HCT116 (cell line): ENCODE results near the gene NUDT8. TPM values are rescaled to one million over a fixed set of nuclear protein-coding genes. Genes with fewer than 3 reads are reported as not detected.

Experiments used
- ATAC-seq: fragments of 200-7000 bp; cut with Tn5 transposase; 2 replicates; pipeline ENCODE4 v1.9.1; 2020; ENCODE audit warnings: mild to moderate bottlenecking, moderate library complexity
- BruUV-seq: library from RNA; stranded (reverse); fragments of 400-500 nt; replicated peaks from 2 replicates; lab custom pipeline; 2021; lab: Mats Ljungman, UMichigan
- CTCF ChIA-PET: fragments of 300-600 bp; sonication (Branson Sonifier 250); formaldehyde crosslinking; loops from one replicate; lab custom pipeline; 2021; ENCODE audit warnings: antibody characterized with exemption; lab: Charles Lee
- POLR2A ChIA-PET: fragments of 300-600, 350-600 bp; sonication (Branson Sonifier 250); formaldehyde crosslinking; loops from one replicate; lab custom pipeline; 2021; ENCODE audit warnings: antibody characterized with exemption; lab: Charles Lee
- RAD21 ChIA-PET, 2 experiments: fragments of 300-600 bp; sonication (Branson Sonifier 250); formaldehyde crosslinking; loops; one replicate each; lab custom pipeline; 2023; ENCODE audit warnings: low total read pairs in 2 of 2; ENCODE audit not compliant: uncharacterized antibody in 2 of 2, unreplicated experiment in 2 of 2, low non-redundant PET in 1 of 2; lab: Charles Lee
- DNase-seq: peaks from one replicate; pipeline ENCODE4 v3.0.0-alpha.2; 2010; ENCODE audit warnings: low read depth, low spot score
- H2AFZ ChIP-seq: fragments of 200-600 bp; shearing (Covaris generic), sonication (generic); 2 replicates; pipeline ENCODE4 v1.6.1; 2017; ENCODE audit warnings: low read depth, mixed run types, mixed read lengths, antibody characterized with exemption, low read length; ENCODE audit not compliant: poor library complexity, severe bottlenecking
- H3K27ac ChIP-seq: 2 replicates; pipeline ENCODE4 v1.5.1; 2012; ENCODE audit warnings: low read depth, low read length
- H3K27me3 ChIP-seq: fragments of 200-600 bp; sonication (generic); 2 replicates; pipeline ENCODE4 v1.6.1; 2016; ENCODE audit warnings: mixed run types, low read length, mixed read lengths; ENCODE audit not compliant: insufficient read depth
- H3K36me3 ChIP-seq, 2 experiments: fragments of 200-500 bp in 1 of 2; fragments of 200-600 bp in 1 of 2; sonication (Bioruptor generic) in 1 of 2; sonication (generic) in 1 of 2; 2 replicates each; pipeline versions ENCODE4 v1.5.1 to v1.6.1; 2014 to 2016; ENCODE audit warnings: low read length in 2 of 2, inconsistent platforms in 1 of 2, mixed read lengths in 1 of 2, mixed run types in 1 of 2; ENCODE audit not compliant: insufficient read depth in 2 of 2, control insufficient read depth in 1 of 2
- H3K4me1 ChIP-seq, 2 experiments: fragments of 200-600 bp in 1 of 2; sonication (generic) in 1 of 2; 2 replicates each; pipeline versions ENCODE4 v1.5.1 to v1.6.1; 2012 to 2017; ENCODE audit warnings: low read length in 2 of 2, inconsistent platforms in 1 of 2, mild to moderate bottlenecking in 1 of 2, mixed read lengths in 1 of 2, mixed run types in 1 of 2, moderate library complexity in 1 of 2; ENCODE audit not compliant: insufficient read depth in 2 of 2, control insufficient read depth in 1 of 2
- H3K4me2 ChIP-seq: fragments of 200-600 bp; sonication (generic); 2 replicates; pipeline ENCODE4 v1.6.1; 2017; ENCODE audit warnings: mixed run types, low read length, mixed read lengths
- H3K4me3 ChIP-seq, 2 experiments: fragments of 200-600 bp in 1 of 2; sonication (generic) in 1 of 2; replicated peaks in 1 of 2; 2 replicates each; pipeline ENCODE4 v1.5.1; 2011 to 2016; ENCODE audit warnings: low read length in 2 of 2, control low read depth in 1 of 2, low read depth in 1 of 2, mild to moderate bottlenecking in 1 of 2, mixed read lengths in 1 of 2, mixed run types in 1 of 2
- H3K79me2 ChIP-seq: fragments of 200-600 bp; sonication (generic); 2 replicates; pipeline ENCODE4 v1.6.1; 2017; ENCODE audit warnings: mild to moderate bottlenecking, mixed run types, low read length, moderate library complexity, mixed read lengths; ENCODE audit not compliant: insufficient read depth
- H3K9ac ChIP-seq: fragments of 200-600 bp; sonication (generic); 2 replicates; pipeline ENCODE4 v1.6.1; 2016; ENCODE audit warnings: low read length, mixed read lengths
- H3K9me2 ChIP-seq: fragments of 200-600 bp; sonication (generic), shearing (Covaris generic); 2 replicates; pipeline ENCODE4 v1.6.1; 2017; ENCODE audit warnings: mixed run types, mild to moderate bottlenecking, moderate library complexity; ENCODE audit not compliant: insufficient read depth
- H3K9me3 ChIP-seq, 2 experiments: fragments of 200-500 bp in 1 of 2; fragments of 200-600 bp in 1 of 2; sonication (Bioruptor generic) in 1 of 2; sonication (generic) in 1 of 2; 2 replicates each; pipeline ENCODE4 v1.6.1; 2014 to 2017; ENCODE audit warnings: low read length in 2 of 2, mixed read lengths in 2 of 2, inconsistent platforms in 1 of 2, low read depth in 1 of 2, mild to moderate bottlenecking in 1 of 2, mixed run types in 1 of 2, moderate library complexity in 1 of 2; ENCODE audit not compliant: control insufficient read depth in 1 of 2, insufficient read depth in 1 of 2
- H4K20me1 ChIP-seq: fragments of 200-600 bp; sonication (generic), shearing (Covaris generic); 2 replicates; pipeline ENCODE4 v1.6.1; 2017; ENCODE audit warnings: mixed run types, mild to moderate bottlenecking, moderate library complexity; ENCODE audit not compliant: insufficient read depth
- ATF3 ChIP-seq: IDR thresholded peaks from 2 replicates; pipeline ENCODE4 v1.6.1; 2012
- CEBPB ChIP-seq: IDR thresholded peaks from 2 replicates; pipeline ENCODE4 v1.6.1; 2012; ENCODE audit warnings: low read depth
- CTCF ChIP-seq, 3 experiments: fragments of 200-600 bp in 1 of 3; sonication (generic) in 1 of 3; IDR thresholded peaks in 2 of 3; conservative IDR thresholded peaks in 1 of 3; 2 replicates each; pipeline ENCODE4 v1.5.1; 2012 to 2017; ENCODE audit warnings: low read depth in 2 of 3, low read length in 2 of 3, antibody characterized with exemption in 1 of 3, borderline replicate concordance in 1 of 3, control low read depth in 1 of 3, mild to moderate bottlenecking in 1 of 3, mixed read lengths in 1 of 3, mixed run types in 1 of 3, moderate library complexity in 1 of 3; ENCODE audit not compliant: insufficient read depth in 1 of 3
- EGR1 ChIP-seq: IDR thresholded peaks from 2 replicates; pipeline ENCODE4 v1.6.1; 2012; ENCODE audit warnings: low read depth
- ELF1 ChIP-seq: IDR thresholded peaks from 2 replicates; pipeline ENCODE4 v1.6.1; 2012; ENCODE audit warnings: low read depth, borderline replicate concordance
- EZH2 ChIP-seq: fragments of 200-600 bp; sonication (generic); IDR thresholded peaks from 2 replicates; pipeline ENCODE4 v1.6.1; 2017; ENCODE audit warnings: antibody characterized with exemption, mixed run types
- EZH2phosphoT487 ChIP-seq: fragments of 200-600 bp; IDR thresholded peaks from 2 replicates; pipeline ENCODE4 v1.6.1; 2018; ENCODE audit warnings: antibody characterized with exemption, borderline replicate concordance
- JUND ChIP-seq: IDR thresholded peaks from 2 replicates; pipeline ENCODE4 v1.6.1; 2012
- MAX ChIP-seq: IDR thresholded peaks from 2 replicates; pipeline ENCODE4 v1.6.1; 2012
- POLR2AphosphoS5 ChIP-seq: IDR thresholded peaks from 2 replicates; pipeline ENCODE4 v1.6.1; 2011; ENCODE audit warnings: mild to moderate bottlenecking, low read depth, low read length, moderate library complexity
- SIN3A ChIP-seq: IDR thresholded peaks from 2 replicates; pipeline ENCODE4 v1.6.1; 2012; ENCODE audit warnings: low read depth
- SP1 ChIP-seq: IDR thresholded peaks from 2 replicates; pipeline ENCODE4 v1.6.1; 2012; ENCODE audit warnings: low read depth
- SRF ChIP-seq: IDR thresholded peaks from 2 replicates; pipeline ENCODE4 v1.6.1; 2012; ENCODE audit warnings: low read depth
- TCF7L2 ChIP-seq: IDR thresholded peaks from 2 replicates; pipeline ENCODE4 v1.7.0; 2011; ENCODE audit warnings: borderline replicate concordance, inconsistent platforms; ENCODE audit not compliant: insufficient read depth, insufficient read length; ENCODE audit errors: extremely low read depth
- YY1 ChIP-seq: IDR thresholded peaks from 2 replicates; pipeline ENCODE4 v1.6.1; 2011; ENCODE audit warnings: low read length, low read depth, moderate library complexity, mild to moderate bottlenecking; ENCODE audit not compliant: insufficient replicate concordance; ENCODE audit errors: extremely low read depth
- ZBTB33 ChIP-seq: IDR thresholded peaks from 2 replicates; pipeline ENCODE4 v1.6.1; 2011; ENCODE audit warnings: mild to moderate bottlenecking, low read length, moderate library complexity; ENCODE audit not compliant: insufficient replicate concordance; ENCODE audit errors: extremely low read depth
- ZFX ChIP-seq: fragments of 450-650 bp; IDR thresholded peaks from 2 replicates; pipeline ENCODE4 v1.6.1; 2017
- ZNF274 ChIP-seq: fragments of 200-500 bp; sonication (Bioruptor generic); IDR thresholded peaks from 2 replicates; pipeline ENCODE4 v1.6.1; 2014; ENCODE audit warnings: mild to moderate bottlenecking, low read depth, low read length, inconsistent platforms
- intact Hi-C: fragments of 100-400 bp; cut with micrococcal nuclease; formaldehyde crosslinking; loops from 2 replicates; pipeline ENCODE4 v1.10.0; 2022
- total RNA-seq: library from RNA; stranded (reverse); gene quantifications from one replicate; pipeline ENCODE4 v1.2.1, GENCODE V29; 2021; ENCODE audit not compliant: unreplicated experiment

Gene NUDT8
- total RNA-seq, 1 experiment from 2014 or later: 18.7 TPM

GRCh38 chr11:67630228-67630942 is 648 bp upstream of the NUDT8 start:
- POLR2A ChIA-PET: interaction anchor here (0.6 to 1.2 kb wide), 6 partner anchors 8 to 607 kb away, joined by 3 to 6 read pairs (median 4); no protein-coding TSS in a partner anchor
- intact Hi-C loops: loop anchor here (10.0 kb wide), 1 partner anchor 84 kb away; no protein-coding TSS in a partner anchor
- TF ChIP-seq SP1 (no peak; the same call in 1 of the 2 replicates), ELF1 (no peak), TCF7L2 (no peak), ZFX (no peak; the same call in 1 of the 2 replicates), CEBPB (no peak), MAX (peak; percentile 40; the same call in 1 of the 2 replicates), POLR2AphosphoS5 (peak; percentile 92), EGR1 (no peak), ZNF274 (no peak), SIN3A (no peak), SRF (no peak), EZH2phosphoT487 (no peak), YY1 (no peak), CTCF (IDR thresholded peaks at IDR 0.05 in 2 of 3, conservative IDR thresholded peaks at IDR 0.05 in 1 of 3; ENCODE audit: borderline replicate concordance in 1 of 3, insufficient read depth in 1 of 3, low read depth in 2 of 3, low read length in 2 of 3) (peak; percentile 58 to 77 (median 71)), EZH2 (no peak), ZBTB33 (no peak), ATF3 (no peak), JUND (no peak)

More at GRCh38 chr11:67630228-67630942, 648 bp upstream of the NUDT8 start:
- Histone ChIP-seq H3K4me1 (peaks cover 5 to 25% of the 10 kb centered on the region in 2 experiments; a peak in 3 of 4 replicates), H3K9me3 (no peaks in the 10 kb centered on the region), H3K9ac (peak overlapping the region; percentile 75), H3K9me2 (no peaks in the 10 kb centered on the region), H3K27me3 (no peaks in the 10 kb centered on the region), H3K27ac (peak overlapping the region; percentile 77), H3K4me3 (peak overlapping the region; percentile 58 to 65), H3K4me2 (peak overlapping the region; percentile 96), H2AFZ (no peak overlapping the region), H3K36me3 (no peaks in the 10 kb centered on the region), H3K79me2 (no peaks in the 10 kb centered on the region), H4K20me1 (no peaks in the 10 kb centered on the region)
- CTCF ChIA-PET: interaction anchor here (1.1 to 2.9 kb wide), 19 partner anchors 8 to 229 kb away, joined by 3 to 34 read pairs (median 9); partner anchors contain the start of genes ACY3, GSTP1, PPP1CA and TBX10
- RAD21 ChIA-PET: interaction anchor here (1.0 to 1.3 kb wide), 2 partner anchors 29 to 84 kb away, joined by 3 to 6 read pairs; no protein-coding TSS in a partner anchor
- TSS peak; percentile 89 for BruUV-seq
- DNase-seq: peak; percentile 93
- peak; percentile 79 for ATAC-seq
